ENCODE data around the gene HMGA1. TPM values are rescaled to one million over a fixed set of nuclear protein-coding genes. Genes with fewer than 3 reads are reported as not detected.
A peak's percentile ranks its signal among the peaks of the same experiment; 100 is the strongest.

The HMGA1 gene
- total RNA-seq, 4 donors from 2014 or later: 33.3 to 48.5 (median 41.9) TPM

GRCh38 chr6:34223956-34224940 is 12.4 kb upstream of the HMGA1 start:
- no peaks in the 10 kb centered on the region for H3K27me3 ChIP-seq
- TF ChIP-seq CTCF (IDR thresholded peaks at IDR 0.05) (no peak), POLR2A (IDR thresholded peaks at IDR 0.05) (peak in 1 of 2 donors; percentile 93)
- peaks cover 6 to 12% of the 10 kb centered on the region in 2 donors for H3K4me1 ChIP-seq
- 9 to 10% methylated on average over 18 to 19 of the region's 55 CpGs for WGBS, 2 donors
- no peaks in the 10 kb centered on the region for H3K9me3 ChIP-seq
- intact Hi-C loops (cut with DNase I): no loop called here
- DNase-seq: peak; percentile 92 to 93
- peak overlapping the region in 2 of 3 donors; percentile 2 to 58 for H3K4me3 ChIP-seq (replicated peaks in 1 of 3)
- peak overlapping the region; percentile 56 to 97 (median 96) for H3K27ac ChIP-seq
- H3K36me3 ChIP-seq: no peaks in the 10 kb centered on the region

- TF ChIP-seq POLR2A (IDR thresholded peaks at IDR 0.05) (no peak), CTCF (IDR thresholded peaks at IDR 0.05) (no peak)
- no peaks in the 10 kb centered on the region for H3K9me3 ChIP-seq
- WGBS, 2 donors: 95 to 98% methylated on average over 5 of the region's 5 CpGs
- H3K4me3 ChIP-seq (replicated peaks in 1 of 3): no peak overlapping the region
- no peaks in the 10 kb centered on the region for H3K27me3 ChIP-seq
- H3K4me1 ChIP-seq: peaks cover 6 to 12% of the 10 kb centered on the region in 2 donors
- no peak for DNase-seq
- H3K27ac ChIP-seq: no peak overlapping the region
- intact Hi-C loops (cut with DNase I): no loop called here
- no peaks in the 10 kb centered on the region for H3K36me3 ChIP-seq
Measured at GRCh38 chr6:34225551-34225950, 11.1 kb upstream of the HMGA1 start.

GRCh38 chr6:34226066-34226465 is 10.6 kb upstream of the HMGA1 start:
- intact Hi-C loops (cut with DNase I): no loop called here
- no peak overlapping the region for H3K4me3 ChIP-seq (replicated peaks in 1 of 3)
- H3K27me3 ChIP-seq: no peaks in the 10 kb centered on the region
- H3K9me3 ChIP-seq: no peaks in the 10 kb centered on the region
- H3K4me1 ChIP-seq: peaks cover 6 to 12% of the 10 kb centered on the region in 2 donors
- TF ChIP-seq POLR2A (IDR thresholded peaks at IDR 0.05) (no peak), CTCF (IDR thresholded peaks at IDR 0.05) (no peak)
- whole genome bisulfite sequencing, 2 donors: 75 to 81% methylated on average over 7 of the region's 7 CpGs
- DNase-seq: no peak
- no peaks in the 10 kb centered on the region for H3K36me3 ChIP-seq
- no peak overlapping the region for H3K27ac ChIP-seq

- intact Hi-C loops (cut with DNase I): no loop called here
- H3K27ac ChIP-seq: no peak overlapping the region
- no peak for DNase-seq
- TF ChIP-seq CTCF (IDR thresholded peaks at IDR 0.05): no peak
- no peak for TF ChIP-seq POLR2A (IDR thresholded peaks at IDR 0.05)
- H3K4me3 ChIP-seq (replicated peaks in 1 of 3): no peak overlapping the region
- H3K27me3 ChIP-seq: no peaks in the 10 kb centered on the region
- 87 to 90% methylated on average over 11 to 14 of the region's 15 CpGs for WGBS, 2 donors
- H3K4me1 ChIP-seq: peaks cover 6 to 12% of the 10 kb centered on the region in 2 donors
- H3K36me3 ChIP-seq: no peaks in the 10 kb centered on the region
- no peaks in the 10 kb centered on the region for H3K9me3 ChIP-seq
Measured at GRCh38 chr6:34226731-34227586, 9.7 kb upstream of the HMGA1 start.

All from thyroid gland (tissue), 4 donors.